Gastrocnemius medialis (tissue), 4 donors: ENCODE results near the gene GPR142.

Experiments
- POLR2A ChIP-seq, 2 donors: fragments of 450-650 bp; IDR thresholded peaks; one replicate each; pipeline ENCODE4 v1.6.1; 2017; ENCODE audit warnings: antibody characterized with exemption in 2 of 2, mild to moderate bottlenecking in 2 of 2, moderate library complexity in 2 of 2
- TF ChIP-seq, protein P1 (sequence below), 5 experiments: fragments of 450-650 bp in 3 of 5; fragments of 200-600 bp in 2 of 5; sonication (generic) in 2 of 5; IDR thresholded peaks in 4 of 5; conservative IDR thresholded peaks in 1 of 5; 1 replicate in 4 of 5; 2 replicates in 1 of 5; pipeline ENCODE4 v1.5.1; 2016 to 2019; ENCODE audit warnings: antibody characterized with exemption in 5 of 5, mild to moderate bottlenecking in 3 of 5, moderate library complexity in 3 of 5

DNA sequence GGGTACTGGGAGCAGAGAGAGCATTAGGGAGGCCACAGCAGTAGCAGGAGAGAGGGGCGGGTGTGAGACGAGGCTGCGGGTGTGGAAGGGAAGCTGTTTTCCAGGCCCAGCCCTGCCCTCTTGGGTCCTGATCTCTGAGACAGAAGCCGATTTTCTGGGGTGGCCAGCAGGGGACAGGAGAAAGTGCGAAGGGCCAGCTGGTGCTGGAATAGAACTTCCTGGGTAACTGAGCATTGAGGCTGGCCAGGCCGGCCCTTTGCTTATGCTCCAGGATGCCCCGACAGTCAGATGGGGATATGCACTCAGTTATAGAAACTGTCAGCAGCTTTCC is 6.4 kb upstream of the GPR142 start:
- TF ChIP-seq, protein P1, sequence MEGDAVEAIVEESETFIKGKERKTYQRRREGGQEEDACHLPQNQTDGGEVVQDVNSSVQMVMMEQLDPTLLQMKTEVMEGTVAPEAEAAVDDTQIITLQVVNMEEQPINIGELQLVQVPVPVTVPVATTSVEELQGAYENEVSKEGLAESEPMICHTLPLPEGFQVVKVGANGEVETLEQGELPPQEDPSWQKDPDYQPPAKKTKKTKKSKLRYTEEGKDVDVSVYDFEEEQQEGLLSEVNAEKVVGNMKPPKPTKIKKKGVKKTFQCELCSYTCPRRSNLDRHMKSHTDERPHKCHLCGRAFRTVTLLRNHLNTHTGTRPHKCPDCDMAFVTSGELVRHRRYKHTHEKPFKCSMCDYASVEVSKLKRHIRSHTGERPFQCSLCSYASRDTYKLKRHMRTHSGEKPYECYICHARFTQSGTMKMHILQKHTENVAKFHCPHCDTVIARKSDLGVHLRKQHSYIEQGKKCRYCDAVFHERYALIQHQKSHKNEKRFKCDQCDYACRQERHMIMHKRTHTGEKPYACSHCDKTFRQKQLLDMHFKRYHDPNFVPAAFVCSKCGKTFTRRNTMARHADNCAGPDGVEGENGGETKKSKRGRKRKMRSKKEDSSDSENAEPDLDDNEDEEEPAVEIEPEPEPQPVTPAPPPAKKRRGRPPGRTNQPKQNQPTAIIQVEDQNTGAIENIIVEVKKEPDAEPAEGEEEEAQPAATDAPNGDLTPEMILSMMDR (IDR thresholded peaks at IDR 0.05 in 4 of 5, conservative IDR thresholded peaks at IDR 0.05 in 1 of 5): no peak
- no peak for TF ChIP-seq POLR2A (IDR thresholded peaks at IDR 0.05)
